Endothelial cell of umbilical vein (primary cell): ENCODE results near the gene PRKAG2.

Experiments used
- POLR2A ChIP-seq: IDR thresholded peaks from 2 replicates; pipeline ENCODE4 v1.6.1; 2012; ENCODE audit warnings: low read depth, mild to moderate bottlenecking, control low read depth, low read length
- POLR2AphosphoS5 ChIP-seq: IDR thresholded peaks from 2 replicates; pipeline ENCODE4 v1.6.1; 2012; ENCODE audit warnings: low read depth, mild to moderate bottlenecking, control low read depth, low read length, moderate library complexity; ENCODE audit not compliant: insufficient read depth
- TF ChIP-seq, protein P1 (sequence below), 2 donors: IDR thresholded peaks; 1 replicate in 1 of 2; 2 replicates in 1 of 2; pipeline ENCODE4 v1.5.1; 2011; ENCODE audit warnings: low read length in 2 of 2, mild to moderate bottlenecking in 2 of 2, moderate library complexity in 2 of 2, control low read depth in 1 of 2, inconsistent platforms in 1 of 2, low read depth in 1 of 2; ENCODE audit not compliant: insufficient read depth in 1 of 2; ENCODE audit errors: extremely low read depth in 1 of 2

DNA sequence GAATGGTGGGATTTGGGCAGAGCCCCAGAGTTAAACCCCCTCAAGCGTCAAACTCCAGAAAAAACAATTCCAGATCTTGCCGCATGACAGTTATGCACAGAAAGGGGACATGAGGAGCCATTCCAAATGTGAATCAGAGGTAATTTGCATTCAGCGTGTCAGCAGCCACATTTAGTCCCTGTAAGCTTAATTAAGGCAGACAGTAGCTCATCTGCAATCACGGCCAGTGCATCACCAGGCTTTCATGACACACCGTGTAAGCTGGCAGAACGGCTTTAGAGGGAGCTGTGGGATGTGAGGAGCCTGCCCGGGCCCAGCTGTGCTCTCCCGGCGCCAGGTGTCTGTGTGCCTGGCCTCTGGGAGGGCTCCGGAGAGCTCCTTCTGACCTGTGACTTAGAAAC is 18.7 kb upstream of the PRKAG2 start:
- TF ChIP-seq, protein P1, sequence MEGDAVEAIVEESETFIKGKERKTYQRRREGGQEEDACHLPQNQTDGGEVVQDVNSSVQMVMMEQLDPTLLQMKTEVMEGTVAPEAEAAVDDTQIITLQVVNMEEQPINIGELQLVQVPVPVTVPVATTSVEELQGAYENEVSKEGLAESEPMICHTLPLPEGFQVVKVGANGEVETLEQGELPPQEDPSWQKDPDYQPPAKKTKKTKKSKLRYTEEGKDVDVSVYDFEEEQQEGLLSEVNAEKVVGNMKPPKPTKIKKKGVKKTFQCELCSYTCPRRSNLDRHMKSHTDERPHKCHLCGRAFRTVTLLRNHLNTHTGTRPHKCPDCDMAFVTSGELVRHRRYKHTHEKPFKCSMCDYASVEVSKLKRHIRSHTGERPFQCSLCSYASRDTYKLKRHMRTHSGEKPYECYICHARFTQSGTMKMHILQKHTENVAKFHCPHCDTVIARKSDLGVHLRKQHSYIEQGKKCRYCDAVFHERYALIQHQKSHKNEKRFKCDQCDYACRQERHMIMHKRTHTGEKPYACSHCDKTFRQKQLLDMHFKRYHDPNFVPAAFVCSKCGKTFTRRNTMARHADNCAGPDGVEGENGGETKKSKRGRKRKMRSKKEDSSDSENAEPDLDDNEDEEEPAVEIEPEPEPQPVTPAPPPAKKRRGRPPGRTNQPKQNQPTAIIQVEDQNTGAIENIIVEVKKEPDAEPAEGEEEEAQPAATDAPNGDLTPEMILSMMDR (IDR thresholded peaks at IDR 0.05; ENCODE audit: extremely low read depth in 1 of 2, insufficient read depth in 1 of 2, low read depth in 1 of 2, low read length in 2 of 2) = no peak
- TF ChIP-seq POLR2A (no peak), POLR2AphosphoS5 (no peak)
